ENCODE data around the gene PEX26. TPM values are rescaled to one million over a fixed set of nuclear protein-coding genes. Genes with fewer than 3 reads are reported as not detected.

Gene PEX26
- total RNA-seq, 5 donors from 2014 or later (not counting 1 experiment from before 2014, with no cell fraction given): 30.2 to 42.7 (median 39.8) TPM

DNA sequence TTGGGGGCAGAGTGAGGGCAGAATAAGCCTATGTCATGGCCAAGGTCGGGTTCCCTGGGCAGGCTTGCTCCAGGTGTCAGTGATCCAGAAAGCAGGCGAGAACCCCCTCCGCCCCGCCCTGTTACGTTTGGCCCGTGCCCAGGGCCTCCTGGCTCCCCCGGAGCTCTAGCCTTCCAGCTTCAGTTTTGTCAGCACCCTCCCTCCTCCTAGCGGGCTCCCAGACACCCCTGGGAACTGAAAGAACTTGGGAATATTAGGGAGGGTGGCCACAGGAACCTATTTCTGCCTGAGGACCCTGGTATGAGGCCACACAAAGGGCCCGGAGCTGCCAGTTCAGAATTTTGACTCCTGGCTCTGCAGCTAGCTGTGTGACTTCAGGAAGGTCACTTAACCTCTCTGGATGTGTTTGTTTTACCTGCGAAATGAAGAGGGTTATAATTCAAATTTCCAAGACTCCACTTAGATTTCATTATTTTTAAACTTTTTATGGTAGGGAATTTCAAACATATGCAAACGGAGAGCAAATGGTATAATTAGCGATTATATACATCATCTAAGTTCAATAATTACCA, 34.1 kb downstream of the PEX26 start:
- no peak for DNase-seq
- no peak for ATAC-seq (replicated peaks in 1 of 4)
- H3K27me3 ChIP-seq (replicated peaks in 1 of 2; ENCODE audit: control insufficient read depth in 2 of 2, extremely low read depth in 1 of 2, insufficient read depth in 2 of 2, low read length in 1 of 2): peaks cover 0 to 41% of the 10 kb centered on the region in 2 experiments
- Mint-ChIP-seq H3K9me3 (peaks cover 0 to 4% (median 0%) of the 10 kb centered on the region in 3 donors), H3K36me3 (peaks cover 6% of the 10 kb centered on the region), H3K27ac (no peak overlapping the region), H3K4me1 (peaks cover 29 to 32% (median 32%) of the 10 kb centered on the region in 3 donors), H3K4me3 (peak overlapping the region in 1 of 3 donors; percentile 72), H3K27me3 (peaks cover 34 to 37% of the 10 kb centered on the region in 2 donors)
- 80% methylated on average over 5 of the region's 12 CpGs for WGBS (ENCODE audit: insufficient coverage)
- H3K9me3 ChIP-seq: no peaks in the 10 kb centered on the region
- H3K27ac ChIP-seq (ENCODE audit: low read length): no peak overlapping the region
- H3K4me3 ChIP-seq (ENCODE audit: control insufficient read depth in 1 of 2, extremely low read depth in 1 of 2, low read length in 1 of 2): no peak overlapping the region
- peaks cover 5 to 31% of the 10 kb centered on the region in 2 experiments for H3K4me1 ChIP-seq (ENCODE audit: control insufficient read depth in 1 of 2, extremely low read depth in 1 of 2, insufficient read depth in 2 of 2, low read length in 2 of 2)
- CTCF ChIA-PET: no interaction called here
- POLR2A ChIA-PET: no interaction called here
- no peaks in the 10 kb centered on the region for H3K36me3 ChIP-seq (ENCODE audit: control insufficient read depth in 2 of 2, extremely low read depth in 1 of 2, insufficient read depth in 1 of 2, low read length in 1 of 2)

DNA sequence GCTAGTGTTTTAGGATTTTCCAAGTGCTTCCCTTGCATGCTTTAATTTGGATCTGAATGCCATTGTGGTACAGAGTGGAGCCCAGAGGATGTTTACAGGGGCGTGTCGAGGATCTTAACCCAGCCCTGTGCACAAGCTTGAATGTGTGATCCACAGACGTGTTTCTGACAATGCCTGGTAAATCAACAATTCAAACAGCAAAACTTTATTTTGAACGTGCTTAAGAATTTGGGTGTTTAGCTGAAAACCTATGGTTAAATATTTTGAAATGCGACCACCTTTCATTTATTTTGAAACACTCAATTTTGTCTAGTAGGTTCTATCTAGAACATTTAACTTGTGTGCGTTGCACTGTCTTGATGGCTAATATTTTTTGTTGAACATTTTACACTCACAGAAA, 34.6 kb downstream of the PEX26 start:
- H3K36me3 ChIP-seq (ENCODE audit: control insufficient read depth in 2 of 2, extremely low read depth in 1 of 2, insufficient read depth in 1 of 2, low read length in 1 of 2): no peaks in the 10 kb centered on the region
- H3K27ac Mint-ChIP-seq: no peak overlapping the region
- no peak for ATAC-seq (replicated peaks in 1 of 4)
- no peak for DNase-seq
- no peaks in the 10 kb centered on the region for H3K9me3 Mint-ChIP-seq
- peaks cover 5 to 31% of the 10 kb centered on the region in 2 experiments for H3K4me1 ChIP-seq (ENCODE audit: control insufficient read depth in 1 of 2, extremely low read depth in 1 of 2, insufficient read depth in 2 of 2, low read length in 2 of 2)
- no peaks in the 10 kb centered on the region for H3K9me3 ChIP-seq
- peaks cover 0 to 39% of the 10 kb centered on the region in 2 experiments for H3K27me3 ChIP-seq (replicated peaks in 1 of 2; ENCODE audit: control insufficient read depth in 2 of 2, extremely low read depth in 1 of 2, insufficient read depth in 2 of 2, low read length in 1 of 2)
- peaks cover 29 to 32% (median 32%) of the 10 kb centered on the region in 3 donors for H3K4me1 Mint-ChIP-seq
- H3K36me3 Mint-ChIP-seq: peaks cover 3% of the 10 kb centered on the region
- H3K4me3 ChIP-seq (ENCODE audit: control insufficient read depth in 1 of 2, extremely low read depth in 1 of 2, low read length in 1 of 2): no peak overlapping the region
- CTCF ChIA-PET: no interaction called here
- POLR2A ChIA-PET: no interaction called here
- no peak overlapping the region for H3K4me3 Mint-ChIP-seq
- H3K27me3 Mint-ChIP-seq: peaks cover 30 to 37% of the 10 kb centered on the region in 2 donors
- H3K27ac ChIP-seq (ENCODE audit: low read length): no peak overlapping the region
- WGBS (ENCODE audit: insufficient coverage): 80% methylated on average over 2 of the region's 6 CpGs

DNA sequence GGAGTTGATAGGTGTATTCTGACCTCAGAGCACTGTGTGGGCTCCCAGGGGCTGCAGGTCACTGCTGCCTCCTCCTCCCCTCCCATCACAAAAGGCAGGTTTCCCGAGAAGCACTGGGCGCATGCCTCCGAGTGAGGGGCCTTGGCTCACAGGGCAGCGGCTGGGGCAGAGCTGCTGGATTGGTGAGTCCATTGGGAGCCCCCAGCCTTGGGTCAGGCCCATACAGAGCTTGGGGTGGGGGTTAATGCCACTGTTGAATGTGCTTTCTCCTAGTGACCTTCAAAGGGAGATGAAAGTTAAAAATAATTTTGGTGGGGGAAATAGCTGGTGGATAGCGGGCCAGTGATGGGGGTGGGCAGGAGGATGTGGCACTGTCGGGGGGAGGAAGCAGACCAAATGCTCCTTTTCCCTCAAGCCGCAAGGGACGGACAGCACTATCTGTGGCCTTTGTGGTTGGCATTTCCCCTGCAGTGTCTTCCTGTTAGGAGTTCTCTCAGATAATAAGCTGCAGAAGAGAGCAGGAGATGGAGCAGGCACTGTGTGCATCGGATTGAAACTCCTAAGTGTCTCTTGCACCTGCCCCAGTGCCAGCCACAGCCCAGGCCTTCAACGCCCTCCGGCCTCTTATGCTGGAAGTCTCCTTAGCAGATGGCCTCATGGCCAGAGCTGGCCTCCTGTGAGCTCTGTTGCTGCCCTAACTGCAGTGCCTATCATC, 36.0 kb downstream of the PEX26 start:
- H3K9me3 Mint-ChIP-seq: no peaks in the 10 kb centered on the region
- ATAC-seq (replicated peaks in 1 of 4): peak in 1 of 4 experiments; percentile 14
- H3K36me3 ChIP-seq (ENCODE audit: control insufficient read depth in 2 of 2, extremely low read depth in 1 of 2, insufficient read depth in 1 of 2, low read length in 1 of 2): no peaks in the 10 kb centered on the region
- peak overlapping the region in 1 of 3 donors; percentile 26 for H3K4me3 Mint-ChIP-seq
- peaks cover 5 to 31% of the 10 kb centered on the region in 2 experiments for H3K4me1 ChIP-seq (ENCODE audit: control insufficient read depth in 1 of 2, extremely low read depth in 1 of 2, insufficient read depth in 2 of 2, low read length in 2 of 2)
- peaks cover 0 to 34% of the 10 kb centered on the region in 2 experiments for H3K27me3 ChIP-seq (replicated peaks in 1 of 2; ENCODE audit: control insufficient read depth in 2 of 2, extremely low read depth in 1 of 2, insufficient read depth in 2 of 2, low read length in 1 of 2)
- 34% methylated on average over 7 of the region's 11 CpGs for WGBS (ENCODE audit: insufficient coverage)
- no peak overlapping the region for H3K27ac Mint-ChIP-seq
- DNase-seq: no peak
- peaks cover 25 to 31% of the 10 kb centered on the region in 2 donors for H3K27me3 Mint-ChIP-seq
- CTCF ChIA-PET: no interaction called here
- H3K27ac ChIP-seq (ENCODE audit: low read length): no peak overlapping the region
- peaks cover 29 to 34% (median 32%) of the 10 kb centered on the region in 3 donors for H3K4me1 Mint-ChIP-seq
- H3K9me3 ChIP-seq: no peaks in the 10 kb centered on the region
- POLR2A ChIA-PET: interaction anchor here in 1 of 2 donors (0.6 kb wide), 1 partner anchor 480 kb away, joined by 5 read pairs; no protein-coding TSS in a partner anchor
- no peak overlapping the region for H3K4me3 ChIP-seq (ENCODE audit: control insufficient read depth in 1 of 2, extremely low read depth in 1 of 2, low read length in 1 of 2)
- no peaks in the 10 kb centered on the region for H3K36me3 Mint-ChIP-seq

DNA sequence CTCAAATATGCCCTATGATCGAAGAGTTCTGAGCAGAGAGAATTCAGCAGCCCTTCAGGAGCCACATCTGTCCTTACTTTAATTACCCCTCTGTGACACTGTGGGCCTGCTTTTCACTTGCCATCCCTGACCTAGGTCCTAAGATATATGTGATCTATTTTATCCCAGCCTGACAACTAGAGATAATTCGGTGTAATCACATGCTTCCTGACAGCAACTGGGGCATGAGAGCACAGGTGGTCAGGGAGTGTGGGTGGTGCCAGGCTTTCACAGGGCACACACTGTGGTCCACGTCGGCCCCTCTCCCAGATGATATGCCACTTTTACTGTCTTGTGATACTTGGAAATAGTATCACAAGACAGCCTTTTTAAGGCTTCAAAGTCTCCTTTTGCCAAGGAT, 36.7 kb downstream of the PEX26 start:
- ChIA-PET POLR2A (no interaction called here), CTCF (no interaction called here)
- Histone ChIP-seq H3K4me1 (ENCODE audit: control insufficient read depth in 1 of 2, extremely low read depth in 1 of 2, insufficient read depth in 2 of 2, low read length in 2 of 2) (peaks cover 5 to 34% of the 10 kb centered on the region in 2 experiments), H3K27ac (ENCODE audit: low read length) (no peak overlapping the region), H3K9me3 (no peaks in the 10 kb centered on the region), H3K27me3 (replicated peaks in 1 of 2; ENCODE audit: control insufficient read depth in 2 of 2, extremely low read depth in 1 of 2, insufficient read depth in 2 of 2, low read length in 1 of 2) (peaks cover 0 to 34% of the 10 kb centered on the region in 2 experiments), H3K4me3 (ENCODE audit: control insufficient read depth in 1 of 2, extremely low read depth in 1 of 2, low read length in 1 of 2) (no peak overlapping the region), H3K36me3 (ENCODE audit: control insufficient read depth in 2 of 2, extremely low read depth in 1 of 2, insufficient read depth in 1 of 2, low read length in 1 of 2) (no peaks in the 10 kb centered on the region)
- Mint-ChIP-seq H3K4me1 (peaks cover 28 to 38% (median 32%) of the 10 kb centered on the region in 3 donors), H3K27me3 (peaks cover 20 to 26% of the 10 kb centered on the region in 2 donors), H3K27ac (no peak overlapping the region), H3K4me3 (peak overlapping the region in 1 of 3 donors; percentile 26), H3K36me3 (no peaks in the 10 kb centered on the region), H3K9me3 (no peaks in the 10 kb centered on the region)
- DNase-seq: no peak
- ATAC-seq (replicated peaks in 1 of 4): no peak
- no CpG with 5 or more reads among the region's 4 CpGs for WGBS (ENCODE audit: insufficient coverage)

DNA sequence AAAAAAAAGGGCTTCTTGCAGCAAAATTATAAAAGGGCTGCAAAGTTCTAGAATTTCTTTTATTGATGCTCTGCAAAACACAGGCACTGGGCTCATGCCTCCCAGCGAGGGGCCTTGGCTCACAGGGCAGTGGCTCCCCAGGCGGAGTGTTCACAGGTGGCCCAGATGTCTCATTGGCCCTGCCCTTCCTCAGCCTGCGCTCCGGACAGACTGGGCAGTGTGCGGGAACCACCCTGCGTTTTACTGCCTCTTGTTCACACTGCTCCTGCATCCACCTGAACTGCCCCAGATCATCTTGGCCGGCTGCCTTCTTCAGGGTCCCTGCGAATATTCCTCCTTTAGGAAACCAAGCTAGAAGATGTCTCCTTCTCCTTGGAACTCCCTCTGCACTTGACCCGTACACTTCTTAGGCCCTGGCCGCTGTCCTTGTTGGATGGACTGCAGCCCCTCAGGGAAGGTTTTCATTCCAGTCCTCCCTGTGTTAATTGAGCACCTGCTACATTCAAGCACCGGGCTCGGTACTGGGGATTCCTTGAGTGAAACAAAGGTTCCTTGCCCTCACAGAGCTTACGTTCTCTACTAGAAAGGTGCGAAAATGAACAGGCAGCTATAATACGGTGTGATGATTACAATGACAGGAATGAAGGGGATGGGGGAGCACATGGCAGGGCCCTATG, 37.3 kb downstream of the PEX26 start:
- Mint-ChIP-seq H3K4me3 (no peak overlapping the region), H3K9me3 (no peaks in the 10 kb centered on the region), H3K4me1 (peaks cover 24 to 37% (median 29%) of the 10 kb centered on the region in 3 donors), H3K36me3 (no peaks in the 10 kb centered on the region), H3K27me3 (peaks cover 13 to 20% of the 10 kb centered on the region in 2 donors), H3K27ac (no peak overlapping the region)
- ChIA-PET CTCF (no interaction called here), POLR2A (no interaction called here)
- H3K4me3 ChIP-seq (ENCODE audit: control insufficient read depth in 1 of 2, extremely low read depth in 1 of 2, low read length in 1 of 2): no peak overlapping the region
- H3K27ac ChIP-seq (ENCODE audit: low read length): no peak overlapping the region
- DNase-seq (no peak), ATAC-seq (replicated peaks in 1 of 4) (no peak)
- no peaks in the 10 kb centered on the region for H3K9me3 ChIP-seq
- H3K27me3 ChIP-seq (replicated peaks in 1 of 2; ENCODE audit: control insufficient read depth in 2 of 2, extremely low read depth in 1 of 2, insufficient read depth in 2 of 2, low read length in 1 of 2): peaks cover 0 to 28% of the 10 kb centered on the region in 2 experiments
- over 99% methylated on average over 13 of the region's 15 CpGs for WGBS (ENCODE audit: insufficient coverage)
- no peaks in the 10 kb centered on the region for H3K36me3 ChIP-seq (ENCODE audit: control insufficient read depth in 2 of 2, extremely low read depth in 1 of 2, insufficient read depth in 1 of 2, low read length in 1 of 2)
- H3K4me1 ChIP-seq (ENCODE audit: control insufficient read depth in 1 of 2, extremely low read depth in 1 of 2, insufficient read depth in 2 of 2, low read length in 2 of 2): peaks cover 5 to 32% of the 10 kb centered on the region in 2 experiments

DNA sequence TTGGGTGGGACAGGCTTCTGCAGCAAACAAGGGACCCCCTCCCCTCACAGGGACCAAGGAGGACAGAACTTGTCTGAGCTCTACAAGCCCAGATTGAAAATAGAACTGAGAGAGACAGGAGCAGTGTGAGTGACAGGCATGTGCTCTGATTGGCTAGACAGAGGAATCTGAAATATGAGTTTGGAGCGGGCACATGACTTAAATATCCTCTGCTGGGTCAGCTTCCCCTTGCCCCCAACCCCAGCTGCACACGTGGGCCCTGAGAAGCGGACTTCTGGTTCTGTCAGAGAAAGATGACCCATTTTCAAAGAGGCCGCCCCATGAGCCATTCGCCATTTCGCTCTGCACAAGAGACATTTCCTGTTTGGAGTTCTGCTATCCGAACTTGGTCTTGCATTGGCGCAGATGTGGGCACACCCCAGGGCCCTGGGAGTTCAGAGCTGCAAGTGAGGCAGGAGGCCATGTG, 38.1 kb downstream of the PEX26 start:
- Histone ChIP-seq H3K9me3 (no peaks in the 10 kb centered on the region), H3K27ac (ENCODE audit: low read length) (no peak overlapping the region), H3K4me1 (ENCODE audit: control insufficient read depth in 1 of 2, extremely low read depth in 1 of 2, insufficient read depth in 2 of 2, low read length in 2 of 2) (peaks cover 5 to 25% of the 10 kb centered on the region in 2 experiments), H3K4me3 (ENCODE audit: control insufficient read depth in 1 of 2, extremely low read depth in 1 of 2, low read length in 1 of 2) (no peak overlapping the region), H3K36me3 (ENCODE audit: control insufficient read depth in 2 of 2, extremely low read depth in 1 of 2, insufficient read depth in 1 of 2, low read length in 1 of 2) (no peaks in the 10 kb centered on the region), H3K27me3 (replicated peaks in 1 of 2; ENCODE audit: control insufficient read depth in 2 of 2, extremely low read depth in 1 of 2, insufficient read depth in 2 of 2, low read length in 1 of 2) (peaks cover 0 to 22% of the 10 kb centered on the region in 2 experiments)
- ChIA-PET CTCF (no interaction called here), POLR2A (no interaction called here)
- ATAC-seq (replicated peaks in 1 of 4) (no peak), DNase-seq (no peak)
- H3K4me1 Mint-ChIP-seq: peaks cover 21 to 31% (median 29%) of the 10 kb centered on the region in 3 donors
- H3K27me3 Mint-ChIP-seq: peaks cover 11 to 16% of the 10 kb centered on the region in 2 donors
- no peak overlapping the region for H3K4me3 Mint-ChIP-seq
- H3K9me3 Mint-ChIP-seq: no peaks in the 10 kb centered on the region
- no peaks in the 10 kb centered on the region for H3K36me3 Mint-ChIP-seq
- WGBS (ENCODE audit: insufficient coverage): 100% methylated on average over 4 of the region's 8 CpGs
- H3K27ac Mint-ChIP-seq: no peak overlapping the region

Measured in T-cell (primary cell).